Measurements from ENCODE around the gene HACD2. TPM values are rescaled to one million over a fixed set of nuclear protein-coding genes. Genes with fewer than 3 reads are reported as not detected.

HACD2 gene
- total and polyA plus RNA-seq, 2 donors from 2014 or later, result 13.1 to 25.4 TPM

DNA sequence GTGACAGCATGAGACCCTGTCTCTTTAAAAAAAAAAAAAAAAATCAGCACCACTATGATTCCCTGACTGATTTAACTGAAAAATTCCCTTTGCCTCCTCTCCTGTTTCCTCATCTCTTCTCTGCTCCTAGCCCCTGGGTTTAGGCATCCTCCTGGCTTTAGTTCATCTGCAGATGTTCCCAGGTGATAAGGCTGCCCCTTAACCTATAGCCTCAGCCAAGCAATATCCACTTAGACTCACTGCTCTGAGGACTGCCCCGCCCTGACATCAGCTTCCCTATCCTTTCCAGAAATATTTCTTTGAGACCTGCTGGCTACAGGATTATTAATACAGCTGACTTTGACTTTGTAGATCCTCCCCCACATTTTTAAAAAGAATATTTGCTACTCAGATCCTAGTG, 39.4 kb upstream of the HACD2 start:
- Histone ChIP-seq H3K27me3 (ENCODE audit: control insufficient read depth, insufficient read depth, low read length) (no peaks in the 10 kb centered on the region), H3K4me3 (ENCODE audit: low read length in 3 of 3) (no peak overlapping the region), H3K4me1 (ENCODE audit: control insufficient read depth in 2 of 3, insufficient read depth in 2 of 3, low read depth in 1 of 3, low read length in 3 of 3) (peaks cover 0 to 2% (median 0%) of the 10 kb centered on the region in 3 donors), H3K27ac (ENCODE audit: low read depth in 2 of 2, low read length in 2 of 2) (no peak overlapping the region), H3K9me3 (ENCODE audit: control insufficient read depth in 2 of 3, insufficient read depth in 1 of 3, low read length in 3 of 3) (no peaks in the 10 kb centered on the region), H3K9ac (ENCODE audit: low read length in 3 of 3) (no peak overlapping the region), H3K36me3 (ENCODE audit: control insufficient read depth in 2 of 3, insufficient read depth in 3 of 3, low read length in 3 of 3) (peaks cover 1 to 41% (median 23%) of the 10 kb centered on the region in 3 donors)
- DNase-seq (no peak), FAIRE-seq (no peak)
- intact Hi-C loops (cut with DNase I), result no loop called here
- TF ChIP-seq, protein P1, sequence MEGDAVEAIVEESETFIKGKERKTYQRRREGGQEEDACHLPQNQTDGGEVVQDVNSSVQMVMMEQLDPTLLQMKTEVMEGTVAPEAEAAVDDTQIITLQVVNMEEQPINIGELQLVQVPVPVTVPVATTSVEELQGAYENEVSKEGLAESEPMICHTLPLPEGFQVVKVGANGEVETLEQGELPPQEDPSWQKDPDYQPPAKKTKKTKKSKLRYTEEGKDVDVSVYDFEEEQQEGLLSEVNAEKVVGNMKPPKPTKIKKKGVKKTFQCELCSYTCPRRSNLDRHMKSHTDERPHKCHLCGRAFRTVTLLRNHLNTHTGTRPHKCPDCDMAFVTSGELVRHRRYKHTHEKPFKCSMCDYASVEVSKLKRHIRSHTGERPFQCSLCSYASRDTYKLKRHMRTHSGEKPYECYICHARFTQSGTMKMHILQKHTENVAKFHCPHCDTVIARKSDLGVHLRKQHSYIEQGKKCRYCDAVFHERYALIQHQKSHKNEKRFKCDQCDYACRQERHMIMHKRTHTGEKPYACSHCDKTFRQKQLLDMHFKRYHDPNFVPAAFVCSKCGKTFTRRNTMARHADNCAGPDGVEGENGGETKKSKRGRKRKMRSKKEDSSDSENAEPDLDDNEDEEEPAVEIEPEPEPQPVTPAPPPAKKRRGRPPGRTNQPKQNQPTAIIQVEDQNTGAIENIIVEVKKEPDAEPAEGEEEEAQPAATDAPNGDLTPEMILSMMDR (IDR thresholded peaks at IDR 0.05; ENCODE audit: borderline replicate concordance, extremely low read depth, insufficient read depth), result no peak

DNA sequence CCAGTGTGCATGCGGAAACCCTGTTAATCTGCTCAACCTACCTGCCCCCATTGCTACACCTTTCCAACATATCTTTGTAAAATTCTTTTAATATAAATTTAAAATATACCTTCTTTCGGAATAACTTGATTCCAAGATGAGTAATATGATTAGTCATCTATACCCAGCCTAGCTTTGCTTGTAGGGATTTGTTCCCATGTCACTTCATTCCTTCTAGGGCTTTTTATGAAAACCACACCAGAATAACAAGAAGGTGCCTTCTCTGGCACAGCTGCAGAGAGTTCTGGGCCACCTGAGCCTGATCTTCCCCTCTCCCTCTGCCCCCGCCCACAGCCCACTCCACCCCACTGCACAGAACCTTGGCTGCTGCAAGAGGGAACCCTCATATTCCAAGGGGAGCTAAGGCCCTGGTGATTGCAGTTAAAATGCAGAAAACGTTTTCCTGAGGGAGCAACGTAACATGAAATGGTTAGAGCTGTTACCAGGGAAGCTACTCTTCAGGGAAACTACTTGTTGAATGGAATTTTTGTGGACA, 38.6 kb upstream of the HACD2 start:
- no peak for DNase-seq
- FAIRE-seq, result no peak
- no peaks in the 10 kb centered on the region for H3K27me3 ChIP-seq (ENCODE audit: control insufficient read depth, insufficient read depth, low read length)
- peaks cover 0 to 8% (median 0%) of the 10 kb centered on the region in 3 donors for H3K4me1 ChIP-seq (ENCODE audit: control insufficient read depth in 2 of 3, insufficient read depth in 2 of 3, low read depth in 1 of 3, low read length in 3 of 3)
- intact Hi-C loops (cut with DNase I), result no loop called here
- no peak overlapping the region for H3K4me3 ChIP-seq (ENCODE audit: low read length in 3 of 3)
- H3K27ac ChIP-seq (ENCODE audit: low read depth in 2 of 2, low read length in 2 of 2), result no peak overlapping the region
- TF ChIP-seq, protein P1 (IDR thresholded peaks at IDR 0.05; ENCODE audit: borderline replicate concordance, extremely low read depth, insufficient read depth), result no peak
- H3K9ac ChIP-seq (ENCODE audit: low read length in 3 of 3), result no peak overlapping the region
- no peaks in the 10 kb centered on the region for H3K9me3 ChIP-seq (ENCODE audit: control insufficient read depth in 2 of 3, insufficient read depth in 1 of 3, low read length in 3 of 3)
- peaks cover 0 to 33% (median 24%) of the 10 kb centered on the region in 3 donors for H3K36me3 ChIP-seq (ENCODE audit: control insufficient read depth in 2 of 3, insufficient read depth in 3 of 3, low read length in 3 of 3)

DNA sequence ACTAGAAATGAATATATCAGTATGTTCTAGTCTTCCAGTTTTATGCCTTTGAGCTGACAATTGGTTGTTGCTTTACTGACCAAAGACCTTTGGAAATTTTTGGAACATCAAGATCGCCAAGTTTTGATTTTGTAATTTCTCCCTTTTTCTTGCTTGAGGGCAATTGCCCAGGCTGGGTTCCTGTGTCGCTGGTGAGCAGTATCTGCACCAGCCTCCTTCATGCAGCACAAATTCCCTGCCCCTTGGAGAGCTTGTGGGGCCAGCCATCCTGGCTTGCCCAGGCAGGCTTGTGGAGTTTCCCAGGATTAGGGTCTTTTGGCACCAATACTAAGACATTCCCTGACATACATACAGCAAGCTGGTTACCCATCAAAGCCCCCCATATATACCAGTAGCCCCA, 37.9 kb upstream of the HACD2 start:
- H3K36me3 ChIP-seq (ENCODE audit: control insufficient read depth in 2 of 3, insufficient read depth in 3 of 3, low read length in 3 of 3), result peaks cover 2 to 31% (median 30%) of the 10 kb centered on the region in 3 donors
- no peaks in the 10 kb centered on the region for H3K27me3 ChIP-seq (ENCODE audit: control insufficient read depth, insufficient read depth, low read length)
- no peak overlapping the region for H3K27ac ChIP-seq (ENCODE audit: low read depth in 2 of 2, low read length in 2 of 2)
- no peak overlapping the region for H3K9ac ChIP-seq (ENCODE audit: low read length in 3 of 3)
- H3K4me1 ChIP-seq (ENCODE audit: control insufficient read depth in 2 of 3, insufficient read depth in 2 of 3, low read depth in 1 of 3, low read length in 3 of 3), result peaks cover 0 to 15% (median 0%) of the 10 kb centered on the region in 3 donors
- no peak for DNase-seq
- no peaks in the 10 kb centered on the region for H3K9me3 ChIP-seq (ENCODE audit: control insufficient read depth in 2 of 3, insufficient read depth in 1 of 3, low read length in 3 of 3)
- TF ChIP-seq, protein P1 (IDR thresholded peaks at IDR 0.05; ENCODE audit: borderline replicate concordance, extremely low read depth, insufficient read depth), result no peak
- H3K4me3 ChIP-seq (ENCODE audit: low read length in 3 of 3), result no peak overlapping the region
- intact Hi-C loops (cut with DNase I), result no loop called here
- no peak for FAIRE-seq

DNA sequence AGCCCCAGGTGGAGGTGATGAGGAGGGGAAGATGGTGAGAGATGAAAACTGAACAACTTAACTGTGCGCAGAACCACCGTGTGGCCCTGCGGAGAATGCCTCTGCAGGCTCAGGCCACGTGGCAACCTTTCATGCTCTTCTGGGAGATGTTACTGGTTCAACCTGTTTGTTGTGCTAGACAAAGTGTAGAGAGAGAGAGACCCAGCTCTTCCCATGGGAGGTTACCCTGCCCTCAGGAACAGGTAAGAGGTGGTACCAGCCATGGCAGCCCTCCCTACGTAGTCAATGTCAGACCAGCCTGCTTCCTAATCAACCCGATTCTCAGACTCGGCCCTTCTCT, 37.0 kb upstream of the HACD2 start:
- Histone ChIP-seq H3K4me1 (ENCODE audit: control insufficient read depth in 2 of 3, insufficient read depth in 2 of 3, low read depth in 1 of 3, low read length in 3 of 3) (peaks cover 0 to 15% (median 0%) of the 10 kb centered on the region in 3 donors), H3K4me3 (ENCODE audit: low read length in 3 of 3) (no peak overlapping the region), H3K9ac (ENCODE audit: low read length in 3 of 3) (no peak overlapping the region), H3K36me3 (ENCODE audit: control insufficient read depth in 2 of 3, insufficient read depth in 3 of 3, low read length in 3 of 3) (peaks cover 2 to 30% (median 28%) of the 10 kb centered on the region in 3 donors), H3K27me3 (ENCODE audit: control insufficient read depth, insufficient read depth, low read length) (no peaks in the 10 kb centered on the region), H3K9me3 (ENCODE audit: control insufficient read depth in 2 of 3, insufficient read depth in 1 of 3, low read length in 3 of 3) (no peaks in the 10 kb centered on the region), H3K27ac (ENCODE audit: low read depth in 2 of 2, low read length in 2 of 2) (no peak overlapping the region)
- intact Hi-C loops (cut with DNase I), result no loop called here
- FAIRE-seq (no peak), DNase-seq (no peak)
- TF ChIP-seq, protein P1 (IDR thresholded peaks at IDR 0.05; ENCODE audit: borderline replicate concordance, extremely low read depth, insufficient read depth), result no peak

All from kidney (tissue), 14 donors.